Measurements from ENCODE around the gene TNFRSF21. TPM values are rescaled to one million over a fixed set of nuclear protein-coding genes. Genes with fewer than 3 reads are reported as not detected.

TNFRSF21 gene
- total and polyA plus RNA-seq, 2 of the 8 experiments (the other 6 are each of a cell fraction or from before 2014, with no cell fraction given), result 16.4 to 52.7 TPM

GRCh38 chr6:47303861-47304260 lies 5.8 kb downstream of the TNFRSF21 start:
- POLR2A ChIA-PET (ENCODE audit: partially characterized antibody), result no interaction called here

More at GRCh38 chr6:47303861-47304260, 5.8 kb downstream of the TNFRSF21 start:
- Histone ChIP-seq H4K5ac (ENCODE audit: insufficient read length, low read depth, low read length) (no peak overlapping the region), H2BK120ac (replicated peaks; ENCODE audit: low read depth, low read length) (no peak overlapping the region), H3K14ac (ENCODE audit: insufficient read length) (no peak overlapping the region), H4K91ac (replicated peaks; ENCODE audit: insufficient read length, low read length) (no peak overlapping the region), H2BK15ac (ENCODE audit: low read length) (no peak overlapping the region), H3K4me3 (ENCODE audit: extremely low read depth in 1 of 4, insufficient read depth in 2 of 4, low read depth in 3 of 4, low read length in 4 of 4) (no peak overlapping the region), H2BK5ac (ENCODE audit: low read depth, low read length) (no peak overlapping the region), H3K27me3 (replicated peaks in 1 of 4; ENCODE audit: control insufficient read depth in 3 of 4, extremely low read depth in 1 of 4, insufficient read depth in 3 of 4, low read length in 3 of 4) (no peaks in the 10 kb centered on the region), H3K79me1 (ENCODE audit: low read depth, low read length) (peaks cover 6% of the 10 kb centered on the region; the same call in 1 of the 2 replicates), H3K9me3 (ENCODE audit: insufficient read depth in 2 of 2, low read depth in 1 of 2, low read length in 1 of 2) (no peaks in the 10 kb centered on the region), H2BK20ac (ENCODE audit: low read length) (no peak overlapping the region), H3K23ac (ENCODE audit: insufficient read length) (no peak overlapping the region), H2AK5ac (ENCODE audit: low read depth, low read length) (no peak overlapping the region), H3K4me1 (replicated peaks in 1 of 4; ENCODE audit: control insufficient read depth in 3 of 4, insufficient read depth in 4 of 4, low read length in 3 of 4) (peaks cover 0 to 17% (median 5%) of the 10 kb centered on the region in 4 experiments; a peak in 5 of 7 replicates), H3K27ac (ENCODE audit: low read depth, low read length) (no peak overlapping the region), H4K8ac (ENCODE audit: extremely low read depth, insufficient read depth, low read length) (no peak overlapping the region; the same call in 1 of the 2 replicates), H3K9ac (replicated peaks in 1 of 4; ENCODE audit: extremely low read depth in 1 of 4, low read depth in 3 of 4, low read length in 3 of 4) (no peak overlapping the region), H4K20me1 (replicated peaks in 1 of 2; ENCODE audit: control insufficient read depth in 1 of 2, insufficient read depth in 2 of 2, low read length in 2 of 2) (peaks cover 9% of the 10 kb centered on the region in 2 experiments), H3K4ac (replicated peaks; ENCODE audit: insufficient read length, low read depth, low read length) (no peak overlapping the region), H3K36me3 (ENCODE audit: control insufficient read depth in 2 of 4, insufficient read depth in 4 of 4, low read length in 3 of 4) (no peaks in the 10 kb centered on the region; a peak in 1 of 8 replicates), H3K79me2 (ENCODE audit: control insufficient read depth in 1 of 2, insufficient read depth in 2 of 2, low read length in 2 of 2) (peaks cover 57 to 100% of the 10 kb centered on the region in 2 experiments), H2BK12ac (ENCODE audit: low read depth, low read length) (no peak overlapping the region), H3K23me2 (ENCODE audit: low read depth, low read length) (peaks cover 5% of the 10 kb centered on the region), H2AFZ (ENCODE audit: low read length) (no peak overlapping the region), H3K4me2 (ENCODE audit: insufficient read depth in 1 of 2, low read depth in 2 of 2, low read length in 2 of 2) (no peak overlapping the region), H3K56ac (replicated peaks; ENCODE audit: insufficient read length, low read depth, low read length) (no peak overlapping the region), H3K18ac (ENCODE audit: extremely low read depth, low read length) (no peak overlapping the region)
- WGBS, 2 experiments (ENCODE audit: extremely low coverage in 1 of 2, insufficient coverage in 1 of 2, insufficient read length in 1 of 2, insufficient replicate concordance in 2 of 2, low coverage in 1 of 2, low lambda C conversion rate in 2 of 2, missing lambda C conversion rate in 1 of 2), result 93% methylated on average over 1 of the region's 1 CpG; no CpG with 5 or more reads in 1 of the 2 experiments
- no peak for DNase-seq (ENCODE audit: low read depth in 1 of 2, low spot score in 2 of 2)
- CTCF ChIA-PET (ENCODE audit: partially characterized antibody), result interaction anchor here (0.6 kb wide), 1 partner anchor 175 kb away, joined by 3 read pairs; no protein-coding TSS in a partner anchor
- no peak for TF ChIP-seq EGR1 (IDR thresholded peaks at IDR 0.05; ENCODE audit: borderline replicate concordance, low read depth, low read length)
- no peak for TF ChIP-seq EP300 (IDR thresholded peaks at IDR 0.05; ENCODE audit: borderline replicate concordance in 1 of 2, low read depth in 2 of 2, low read length in 2 of 2)
- no peak for TF ChIP-seq SP1 (IDR thresholded peaks at IDR 0.05; ENCODE audit: low read depth, low read length)
- TF ChIP-seq E2F6 (IDR thresholded peaks at IDR 0.05), result no peak
- no peak for TF ChIP-seq BCL11A (IDR thresholded peaks at IDR 0.05; ENCODE audit: low read depth in 2 of 2, low read length in 2 of 2)
- no peak for FAIRE-seq
